K562 (cell line): ENCODE results near the gene TAF1L. TPM values are rescaled to one million over a fixed set of nuclear protein-coding genes. Genes with fewer than 3 reads are reported as not detected.

Experiments
- ATAC-seq: fragments of 200-7000 bp; cut with Tn5 transposase; 3 replicates; pipeline ENCODE4 v1.9.1; 2020; ENCODE audit warnings: moderate library complexity
- BruUV-seq: library from RNA; stranded (reverse); fragments of 400-500 nt; replicated peaks from 2 replicates; lab custom pipeline; 2021; lab: Mats Ljungman, UMichigan
- CTCF ChIA-PET: fragments of 300-600 bp; formaldehyde crosslinking; extraction: SDS; loops from one replicate; lab custom pipeline; 2021; ENCODE audit warnings: low intra/inter-chr PET ratio; lab: Yijun Ruan, JAX
- POLR2A ChIA-PET: fragments of 300-600, 350-650 bp; sonication (Branson Sonifier 250); formaldehyde crosslinking; extraction: SDS; loops from one replicate; lab custom pipeline; 2021; ENCODE audit warnings: antibody characterized with exemption, inconsistent platforms; lab: Yijun Ruan, JAX
- DNase-seq, 4 experiments: peaks; one replicate each; pipeline versions ENCODE4 v3.0.0 to v3.0.0-alpha.2; 2011 to 2018; ENCODE audit warnings: low spot score in 3 of 4, mixed read lengths in 3 of 4; ENCODE audit errors: extremely low read depth in 1 of 4
- FAIRE-seq: peaks from 2 replicates; lab custom pipeline; 2011; peaks lifted over from hg19 to GRCh38; lab: Jason Lieb, UNC
- H2AFZ ChIP-seq: 2 replicates; pipeline ENCODE4 v1.6.0; 2011; ENCODE audit warnings: low read depth, low read length, control low read depth, inconsistent platforms
- H3K27ac ChIP-seq: fragments of 200-600 bp; 3 replicates; pipeline ENCODE4 v1.8.0; 2011; ENCODE audit warnings: low read depth, mild to moderate bottlenecking, control low read depth, inconsistent platforms, low read length, moderate library complexity, mixed read lengths; ENCODE audit errors: extremely low read depth
- H3K27me3 ChIP-seq, 2 experiments: fragments of 300-600 bp in 1 of 2; 2 replicates in 1 of 2; 3 replicates in 1 of 2; pipeline versions ENCODE4 v1.6.0 to v1.8.0; 2011; ENCODE audit warnings: inconsistent platforms in 2 of 2, low read length in 2 of 2, mild to moderate bottlenecking in 1 of 2, mixed read lengths in 1 of 2, moderate library complexity in 1 of 2; ENCODE audit not compliant: control insufficient read depth in 2 of 2, insufficient read depth in 2 of 2
- H3K36me3 ChIP-seq: fragments of 300-600 bp; 3 replicates; pipeline ENCODE4 v1.8.0; 2011; ENCODE audit warnings: mild to moderate bottlenecking, low read length, inconsistent platforms; ENCODE audit not compliant: control insufficient read depth, insufficient read depth
- H3K4me1 ChIP-seq, 2 experiments: fragments of 200-600 bp in 1 of 2; replicated peaks in 1 of 2; 2 replicates in 1 of 2; 3 replicates in 1 of 2; pipeline versions ENCODE4 v1.5.1 to v1.8.0; 2011; ENCODE audit warnings: inconsistent platforms in 2 of 2, low read length in 2 of 2, mild to moderate bottlenecking in 1 of 2, mixed read lengths in 1 of 2, moderate library complexity in 1 of 2; ENCODE audit not compliant: control insufficient read depth in 2 of 2, insufficient read depth in 2 of 2
- H3K4me2 ChIP-seq: 2 replicates; pipeline ENCODE4 v1.6.1; 2011; ENCODE audit warnings: low read length, control low read depth, inconsistent platforms, mixed read lengths; ENCODE audit not compliant: insufficient read depth
- H3K4me3 ChIP-seq: fragments of 200-600 bp; sonication (generic), shearing (Covaris generic); 2 replicates; pipeline ENCODE4 v1.5.1; 2016; ENCODE audit warnings: control low read depth, inconsistent platforms
- H3K79me2 ChIP-seq: fragments of 200-600 bp; 3 replicates; pipeline ENCODE4 v1.8.0; 2011; ENCODE audit warnings: low read length, inconsistent platforms; ENCODE audit not compliant: control insufficient read depth, insufficient read depth
- H3K9ac ChIP-seq, 2 experiments: 2 replicates each; pipeline versions ENCODE4 v1.6.0 to v1.6.1; 2011; ENCODE audit warnings: low read depth in 2 of 2, low read length in 2 of 2, control low read depth in 1 of 2, inconsistent platforms in 1 of 2, mild to moderate bottlenecking in 1 of 2, mixed read lengths in 1 of 2; ENCODE audit not compliant: insufficient read depth in 1 of 2
- H3K9me1 ChIP-seq: one replicate; pipeline ENCODE4 v1.6.0; 2011; ENCODE audit warnings: inconsistent platforms, mild to moderate bottlenecking, low read length, moderate library complexity; ENCODE audit not compliant: control insufficient read depth, insufficient read depth
- H3K9me3 ChIP-seq: replicated peaks from 2 replicates; pipeline ENCODE4 v1.5.1; 2011; ENCODE audit warnings: low read depth, low read length, inconsistent platforms; ENCODE audit not compliant: control insufficient read depth, insufficient read depth
- H4K20me1 ChIP-seq: replicated peaks from 2 replicates; pipeline ENCODE4 v1.6.1; 2011; ENCODE audit warnings: low read length, inconsistent platforms, mixed read lengths; ENCODE audit not compliant: control insufficient read depth, insufficient read depth
- DPF2 ChIP-seq: fragments of 450-650 bp; IDR thresholded peaks from 2 replicates; pipeline ENCODE4 v1.6.1; 2016
- GABPB1 ChIP-seq: sonication (generic); formaldehyde crosslinking; IDR thresholded peaks from 2 replicates; pipeline ENCODE4 v1.8.0; 2022; ENCODE audit warnings: mild to moderate bottlenecking, missing genetic modification reagents
- MXI1 ChIP-seq: IDR thresholded peaks from 2 replicates; pipeline ENCODE4 v1.6.1; 2011; ENCODE audit warnings: low read depth, mild to moderate bottlenecking, improper control_type of control experiment, low read length
- RBM14 ChIP-seq: fragments of 200-400 bp; formaldehyde crosslinking; IDR thresholded peaks from 2 replicates; pipeline ENCODE4 v1.6.1; 2018; ENCODE audit warnings: low read depth, mild to moderate bottlenecking, low read length, moderate library complexity, borderline replicate concordance; ENCODE audit not compliant: insufficient read depth
- SMARCA4 ChIP-seq: fragments of 450-650 bp; IDR thresholded peaks from 2 replicates; pipeline ENCODE4 v1.6.1; 2016
- SPI1 ChIP-seq: IDR thresholded peaks from 2 replicates; pipeline ENCODE4 v1.6.1; 2011; ENCODE audit warnings: low read depth, low read length, control low read depth, borderline replicate concordance
- ZNF583 ChIP-seq: fragments of 250-450 bp; sonication (Bioruptor Pico); IDR thresholded peaks from 2 replicates; pipeline ENCODE4 v1.4.0; 2020
- ZNF644 ChIP-seq: fragments of 200-800 bp; sonication (Bioruptor generic); IDR thresholded peaks from 2 replicates; pipeline ENCODE4 v1.6.1; 2016; ENCODE audit warnings: low read depth, missing genetic modification characterization, missing compliant biosample characterization
- ZNF780A ChIP-seq: fragments of 250-450 bp; sonication (Bioruptor Pico); IDR thresholded peaks from 2 replicates; pipeline ENCODE4 v1.5.0; 2021; ENCODE audit warnings: mild to moderate bottlenecking
- WGBS: fragments of 100-300 bp; shearing (Covaris generic); methylation state at CpG from one replicate; pipeline ENCODE4 v1.1.6; 2016; ENCODE audit warnings: low coverage, mixed read lengths; ENCODE audit not compliant: insufficient coverage; ENCODE audit errors: missing lambda C conversion rate; 5-methylcytosine and 5-hydroxymethylcytosine counted together
- in situ Hi-C: fragments of 300-500 bp; cut with MboI; formaldehyde crosslinking; loops from 4 replicates; pipeline ENCODE4 v1.15.0; 2018; ENCODE audit warnings: inconsistent platforms, mixed read lengths
- intact Hi-C: fragments of 100-400 bp; cut with micrococcal nuclease; formaldehyde crosslinking; loops from 2 replicates; pipeline ENCODE4 v1.14.2; 2022
- polyA plus RNA-seq, 8 experiments: library from polyadenylated mRNA; depleted of rRNA in 4 of 8; stranded (reverse) in 5 of 8; unstranded in 3 of 8; fragments of >200 nt; fragmentation: Nextera tagmentation in 2 of 8; fragmentation: Illumina TruSeq in 1 of 8; extraction: Ambion mirVana in 2 of 8; extraction: Trizol in 1 of 8; gene quantifications; 2 replicates each; pipeline versions ENCODE4 v1.2.1 to v1.2.3, GENCODE V29; 2011 to 2014; ENCODE audit warnings: inconsistent platforms in 1 of 8, missing spikeins in 1 of 8
- total RNA-seq, 7 experiments: library from RNA; depleted of rRNA in 6 of 7; stranded (reverse); fragments of >200 nt in 6 of 7; fragmentation: Illumina TruSeq in 2 of 7; extraction: Trizol in 2 of 7; gene quantifications; 2 replicates each; pipeline versions ENCODE4 v1.2.1 to v1.2.3, GENCODE V29; 2011 to 2021; ENCODE audit warnings: low replicate concordance in 1 of 7
- TF ChIP-seq, protein P1 (sequence below): fragments of 250-450 bp; sonication (Bioruptor Pico); IDR thresholded peaks from 2 replicates; pipeline ENCODE4 v1.4.0; 2020; ENCODE audit warnings: mild to moderate bottlenecking, moderate library complexity
- TF ChIP-seq, protein P2 (sequence below), 2 experiments: fragments of 250-450 bp in 1 of 2; fragments of 450-650 bp in 1 of 2; sonication (Bioruptor Pico) in 1 of 2; IDR thresholded peaks; 2 replicates each; pipeline versions ENCODE4 v1.6.1 to v1.8.0; 2016 to 2021; ENCODE audit warnings: mild to moderate bottlenecking in 2 of 2, moderate library complexity in 2 of 2, missing compliant biosample characterization in 1 of 2, missing genetic modification characterization in 1 of 2

Gene TAF1L
- total and polyA plus RNA-seq, 9 of the 15 experiments (the other 6 are each of a cell fraction or from before 2014, with no cell fraction given), result 0.01 to 0.04 (median 0.03) TPM; not detected in 3

DNA sequence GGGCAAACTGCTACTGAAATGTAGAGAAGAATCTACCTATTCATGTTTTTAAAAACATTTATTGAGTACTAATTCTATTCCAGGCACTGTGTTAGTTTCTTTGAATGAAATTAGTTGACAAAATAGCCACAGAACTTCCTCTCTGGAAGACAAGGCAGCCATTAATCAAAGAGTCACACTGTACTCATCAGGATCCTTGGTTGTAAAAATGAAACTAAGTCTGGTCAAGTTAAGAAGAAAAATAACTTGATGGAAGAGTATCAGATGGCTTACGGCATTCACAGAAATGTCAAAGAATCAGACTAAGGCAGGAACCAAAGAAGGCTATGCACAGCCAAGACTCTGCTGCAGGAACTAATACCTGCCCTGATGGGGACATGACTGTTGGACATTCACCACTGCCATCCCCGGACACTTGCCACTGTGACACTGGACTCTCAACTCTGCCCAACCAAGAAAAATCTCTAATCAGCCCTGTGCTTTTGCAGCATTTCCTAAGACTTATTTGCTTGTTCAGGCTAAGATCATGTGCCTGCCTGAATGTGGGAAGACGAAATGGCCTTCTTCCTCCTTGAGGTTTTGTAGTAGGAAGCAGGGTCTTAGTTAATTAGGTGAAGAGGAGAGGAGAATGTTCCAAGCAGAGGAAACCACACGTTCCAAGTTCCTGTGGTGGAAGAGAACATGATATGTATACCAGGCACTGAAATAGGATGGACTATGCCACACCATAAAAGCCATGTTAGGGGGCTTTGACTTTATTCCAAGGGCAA lies 39.2 kb downstream of the TAF1L start (continued):
- no peak for TF ChIP-seq SPI1
- no peak for TF ChIP-seq MXI1
- no peak for TF ChIP-seq DPF2
- TF ChIP-seq, protein P1, sequence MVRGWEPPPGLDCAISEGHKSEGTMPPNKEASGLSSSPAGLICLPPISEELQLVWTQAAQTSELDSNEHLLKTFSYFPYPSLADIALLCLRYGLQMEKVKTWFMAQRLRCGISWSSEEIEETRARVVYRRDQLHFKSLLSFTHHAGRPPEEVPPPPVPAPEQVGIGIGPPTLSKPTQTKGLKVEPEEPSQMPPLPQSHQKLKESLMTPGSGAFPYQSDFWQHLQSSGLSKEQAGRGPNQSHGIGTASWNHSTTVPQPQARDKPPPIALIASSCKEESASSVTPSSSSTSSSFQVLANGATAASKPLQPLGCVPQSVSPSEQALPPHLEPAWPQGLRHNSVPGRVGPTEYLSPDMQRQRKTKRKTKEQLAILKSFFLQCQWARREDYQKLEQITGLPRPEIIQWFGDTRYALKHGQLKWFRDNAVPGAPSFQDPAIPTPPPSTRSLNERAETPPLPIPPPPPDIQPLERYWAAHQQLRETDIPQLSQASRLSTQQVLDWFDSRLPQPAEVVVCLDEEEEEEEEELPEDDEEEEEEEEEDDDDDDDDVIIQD (CRISPR knock-in tag), result no peak
- TF ChIP-seq ZNF644 (tag), result no peak

DNA sequence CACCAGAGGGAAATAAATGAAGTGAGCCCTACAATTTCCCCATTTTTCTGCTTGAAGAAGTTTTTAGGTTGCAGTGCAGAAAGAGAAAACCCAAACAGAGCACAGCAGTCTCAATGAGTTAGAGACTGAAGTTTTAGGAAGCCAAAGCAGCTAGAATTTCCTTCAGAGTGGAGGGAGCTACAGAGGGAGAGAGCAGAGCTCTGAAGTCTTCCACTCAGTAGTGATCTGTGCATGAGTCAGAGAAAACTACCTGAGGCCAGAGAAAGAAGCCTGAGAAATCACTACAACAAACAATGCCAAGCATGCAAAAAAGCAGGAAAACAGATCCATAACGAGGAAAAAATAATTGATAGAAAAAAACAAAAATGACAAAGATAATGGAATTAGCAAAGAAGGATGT lies 44.6 kb downstream of the TAF1L start:
- ChIA-PET CTCF (no interaction called here), POLR2A (interaction anchor here (1.4 kb wide), 1 partner anchor 11 kb away, joined by 4 read pairs; no protein-coding TSS in a partner anchor)
- DNase-seq, result no peak
- H3K4me2 ChIP-seq, result no peak overlapping the region
- H4K20me1 ChIP-seq, result no peaks in the 10 kb centered on the region
- WGBS, result 14% methylated on average over 1 of the region's 1 CpG
- no peaks in the 10 kb centered on the region for H3K9me1 ChIP-seq
- no peaks in the 10 kb centered on the region for H3K9me3 ChIP-seq
- no peaks in the 10 kb centered on the region for H3K36me3 ChIP-seq
- no peaks in the 10 kb centered on the region for H3K79me2 ChIP-seq
- H3K27me3 ChIP-seq, result no peaks in the 10 kb centered on the region; a peak in 1 of 5 replicates
- FAIRE-seq, result no peak
- TF ChIP-seq ZNF583 (CRISPR knock-in tag) (no peak), ZNF780A (CRISPR knock-in tag) (no peak), RBM14 (no peak), DPF2 (no peak), GABPB1 (CRISPR knock-in tag) (no peak), SMARCA4 (no peak)
- TF ChIP-seq, protein P2, sequence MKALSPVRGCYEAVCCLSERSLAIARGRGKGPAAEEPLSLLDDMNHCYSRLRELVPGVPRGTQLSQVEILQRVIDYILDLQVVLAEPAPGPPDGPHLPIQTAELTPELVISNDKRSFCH (CRISPR knock-in tag; IDR thresholded peaks at IDR 0.05), result no peak
- TF ChIP-seq, protein P2 (tag; IDR thresholded peaks at IDR 0.05), result no peak
- TF ChIP-seq, all 486 proteins: peak for 0
- H3K4me1 ChIP-seq, result no peaks in the 10 kb centered on the region
- BruUV-seq, result no TSS peak
- intact Hi-C loops, result no loop called here
- no peak overlapping the region for H3K27ac ChIP-seq
- H2AFZ ChIP-seq, result no peak overlapping the region
- no peak for ATAC-seq
- no peak overlapping the region for H3K4me3 ChIP-seq
- in situ Hi-C loops, result no loop called here
- H3K9ac ChIP-seq, result no peak overlapping the region
